ENCODE measurements around the gene KAT5. TPM values are rescaled to one million over a fixed set of nuclear protein-coding genes. Genes with fewer than 3 reads are reported as not detected.

KAT5 gene
- polyA plus RNA-seq, 1 donor from 2014 or later = 102 TPM

DNA sequence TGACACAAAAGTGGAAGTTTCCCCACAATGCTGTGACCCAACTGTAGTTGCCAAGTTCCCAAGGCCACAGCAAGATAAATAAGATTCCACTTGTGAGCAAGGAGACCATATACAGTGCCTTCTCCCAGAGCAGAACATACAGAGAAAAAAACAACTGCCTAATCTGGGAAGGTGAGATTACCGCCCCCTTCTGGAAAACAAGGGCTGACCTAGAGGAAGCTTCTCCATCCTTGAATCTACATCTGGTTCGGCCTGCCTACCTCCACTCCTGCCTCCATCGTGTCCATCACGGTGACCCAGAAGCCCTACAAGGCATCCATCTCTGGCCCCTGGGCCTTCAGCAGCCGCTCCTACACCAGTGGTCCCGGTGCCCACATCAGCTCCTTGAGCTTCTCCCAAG is 14.6 kb downstream of the KAT5 start:
- no peaks in the 10 kb centered on the region for H3F3A ChIP-seq (ENCODE audit: insufficient read depth, low read length, poor library complexity, severe bottlenecking)
- no peaks in the 10 kb centered on the region for H4K20me1 ChIP-seq (ENCODE audit: insufficient read depth)
- H3K27me3 ChIP-seq (ENCODE audit: insufficient read depth, low read depth, low read length) = no peaks in the 10 kb centered on the region
- H2AFZ ChIP-seq (ENCODE audit: low read depth, low read length) = no peak overlapping the region
- no peak for TF ChIP-seq TAF1 (IDR thresholded peaks at IDR 0.05; ENCODE audit: low read depth)
- TF ChIP-seq EZH2 (IDR thresholded peaks at IDR 0.05; ENCODE audit: borderline replicate concordance, insufficient read depth, low read length, poor library complexity, severe bottlenecking) = no peak
- no peak for TF ChIP-seq RAD21 (conservative IDR thresholded peaks at IDR 0.05)
- TF ChIP-seq REST (IDR thresholded peaks at IDR 0.05; ENCODE audit: borderline replicate concordance) = no peak
- no peak for TF ChIP-seq SMC3 (conservative IDR thresholded peaks at IDR 0.05; ENCODE audit: poor library complexity)
- no peak for TF ChIP-seq EP300 (conservative IDR thresholded peaks at IDR 0.05; ENCODE audit: poor library complexity, severe bottlenecking)
- no peak for TF ChIP-seq CTCF (IDR thresholded peaks at IDR 0.05; ENCODE audit: poor library complexity, severe bottlenecking)
- no peak for TF ChIP-seq MXI1 (conservative IDR thresholded peaks at IDR 0.05; ENCODE audit: poor library complexity, severe bottlenecking)
- no peak for TF ChIP-seq POLR2AphosphoS5 (IDR thresholded peaks at IDR 0.05)
- H3K9ac ChIP-seq (ENCODE audit: low read length) = no peak overlapping the region
- H3K9me3 ChIP-seq (ENCODE audit: low read length) = no peaks in the 10 kb centered on the region
- no peaks in the 10 kb centered on the region for H3K79me2 ChIP-seq (replicated peaks; ENCODE audit: insufficient read depth, low read length)
- no peak overlapping the region for H3K27ac ChIP-seq (ENCODE audit: low read length)
- no peak overlapping the region for H3K4me2 ChIP-seq (ENCODE audit: low read length)
- no peaks in the 10 kb centered on the region for H3K36me3 ChIP-seq (ENCODE audit: insufficient read depth, low read length)
- no peak overlapping the region for H3K4me3 ChIP-seq (ENCODE audit: low read length)
- no peaks in the 10 kb centered on the region for H3K9me2 ChIP-seq (ENCODE audit: insufficient read depth, low read length)

GRCh38 chr11:65727865-65728264 is 15.8 kb downstream of the KAT5 start:
- TF ChIP-seq CTCF (IDR thresholded peaks at IDR 0.05; ENCODE audit: poor library complexity, severe bottlenecking) = no peak
- TF ChIP-seq EP300 (conservative IDR thresholded peaks at IDR 0.05; ENCODE audit: poor library complexity, severe bottlenecking) = no peak
- no peak for TF ChIP-seq RAD21 (conservative IDR thresholded peaks at IDR 0.05)
- no peak for TF ChIP-seq SMC3 (conservative IDR thresholded peaks at IDR 0.05; ENCODE audit: poor library complexity)
- TF ChIP-seq POLR2AphosphoS5 (IDR thresholded peaks at IDR 0.05) = no peak
- no peak for TF ChIP-seq MXI1 (conservative IDR thresholded peaks at IDR 0.05; ENCODE audit: poor library complexity, severe bottlenecking)
- Histone ChIP-seq H3K9me3 (ENCODE audit: low read length) (no peaks in the 10 kb centered on the region), H3K79me2 (replicated peaks; ENCODE audit: insufficient read depth, low read length) (no peaks in the 10 kb centered on the region), H3K9me2 (ENCODE audit: insufficient read depth, low read length) (no peaks in the 10 kb centered on the region), H3K9ac (ENCODE audit: low read length) (no peak overlapping the region), H3K36me3 (ENCODE audit: insufficient read depth, low read length) (no peaks in the 10 kb centered on the region), H3K27me3 (ENCODE audit: insufficient read depth, low read depth, low read length) (no peaks in the 10 kb centered on the region), H3K4me2 (ENCODE audit: low read length) (no peak overlapping the region), H3K27ac (ENCODE audit: low read length) (no peak overlapping the region), H4K20me1 (ENCODE audit: insufficient read depth) (no peaks in the 10 kb centered on the region), H3K4me3 (ENCODE audit: low read length) (no peak overlapping the region), H2AFZ (ENCODE audit: low read depth, low read length) (no peak overlapping the region), H3F3A (ENCODE audit: insufficient read depth, low read length, poor library complexity, severe bottlenecking) (no peaks in the 10 kb centered on the region)
